ENCODE measurements around the gene GLI3.

Gene GLI3

DNA sequence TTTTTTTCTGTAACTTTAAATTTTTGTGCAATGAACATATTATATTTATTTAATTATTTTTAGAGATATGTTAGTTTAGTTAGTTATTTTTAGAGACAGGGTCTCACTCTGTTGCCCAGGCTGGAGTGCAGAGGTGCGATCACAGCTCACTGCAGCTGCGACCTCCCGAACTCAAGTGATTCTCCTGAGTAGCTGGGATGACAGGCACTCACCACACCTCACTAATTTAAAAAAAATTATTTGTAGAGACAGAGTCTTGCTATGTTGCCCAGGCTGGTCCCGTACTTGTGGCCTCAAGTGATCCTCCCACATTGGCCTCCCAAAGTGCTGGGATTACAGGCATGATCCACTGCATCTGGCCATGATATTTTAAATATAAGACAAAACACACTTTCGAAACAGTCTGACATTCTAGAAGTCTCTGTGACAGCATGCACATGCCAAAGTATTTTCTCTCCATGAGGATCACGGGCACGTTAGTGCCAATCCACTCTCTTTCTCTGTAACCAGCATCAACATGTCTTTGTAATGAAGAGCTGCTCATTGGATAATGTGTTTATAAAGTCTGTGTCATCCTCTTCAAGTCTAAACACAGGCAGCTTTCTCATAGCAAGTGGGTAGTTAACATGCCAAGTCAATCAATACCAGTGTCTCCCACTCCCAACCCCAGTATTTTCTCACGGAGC, 137.4 kb downstream of the GLI3 start:
- no peak for DNase-seq

DNA sequence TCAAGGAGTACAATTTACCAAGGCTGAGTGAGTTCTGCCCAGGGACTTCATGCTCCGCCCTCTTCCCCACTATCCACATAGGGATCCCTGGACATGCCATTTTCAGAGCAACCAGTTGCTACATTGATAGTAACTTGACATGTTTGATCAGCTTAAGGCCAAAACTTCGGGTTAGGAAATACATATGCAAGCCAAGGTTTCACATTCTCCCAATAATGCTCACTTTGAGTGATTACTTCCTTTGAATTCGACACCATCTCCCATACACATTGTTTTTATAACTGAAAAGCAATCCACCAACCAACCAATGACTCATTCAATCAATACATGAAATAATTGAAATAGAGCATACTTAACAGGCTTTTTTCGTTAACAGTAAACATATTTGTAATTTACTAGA, 137.9 kb downstream of the GLI3 start:
- no peak for DNase-seq

DNA sequence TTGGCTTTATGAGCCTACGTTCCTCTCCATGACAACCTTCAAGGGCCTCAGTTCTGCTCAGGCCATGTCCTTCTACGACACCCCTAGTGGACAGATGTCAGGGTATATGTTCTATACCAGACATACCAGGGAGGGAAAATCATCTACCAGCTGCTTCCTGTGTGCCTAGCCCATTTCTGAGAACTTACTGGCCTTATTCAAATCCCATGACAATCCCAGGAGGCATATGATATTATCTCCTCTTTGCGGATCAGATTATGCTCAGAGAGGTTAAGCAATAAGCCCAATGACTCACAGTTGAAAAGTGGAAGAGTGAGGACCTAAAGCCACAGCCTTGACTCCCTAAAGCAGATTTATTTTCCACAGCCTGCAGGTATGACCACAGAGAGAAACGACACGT, 139.3 kb downstream of the GLI3 start:
- no peak for DNase-seq

DNA sequence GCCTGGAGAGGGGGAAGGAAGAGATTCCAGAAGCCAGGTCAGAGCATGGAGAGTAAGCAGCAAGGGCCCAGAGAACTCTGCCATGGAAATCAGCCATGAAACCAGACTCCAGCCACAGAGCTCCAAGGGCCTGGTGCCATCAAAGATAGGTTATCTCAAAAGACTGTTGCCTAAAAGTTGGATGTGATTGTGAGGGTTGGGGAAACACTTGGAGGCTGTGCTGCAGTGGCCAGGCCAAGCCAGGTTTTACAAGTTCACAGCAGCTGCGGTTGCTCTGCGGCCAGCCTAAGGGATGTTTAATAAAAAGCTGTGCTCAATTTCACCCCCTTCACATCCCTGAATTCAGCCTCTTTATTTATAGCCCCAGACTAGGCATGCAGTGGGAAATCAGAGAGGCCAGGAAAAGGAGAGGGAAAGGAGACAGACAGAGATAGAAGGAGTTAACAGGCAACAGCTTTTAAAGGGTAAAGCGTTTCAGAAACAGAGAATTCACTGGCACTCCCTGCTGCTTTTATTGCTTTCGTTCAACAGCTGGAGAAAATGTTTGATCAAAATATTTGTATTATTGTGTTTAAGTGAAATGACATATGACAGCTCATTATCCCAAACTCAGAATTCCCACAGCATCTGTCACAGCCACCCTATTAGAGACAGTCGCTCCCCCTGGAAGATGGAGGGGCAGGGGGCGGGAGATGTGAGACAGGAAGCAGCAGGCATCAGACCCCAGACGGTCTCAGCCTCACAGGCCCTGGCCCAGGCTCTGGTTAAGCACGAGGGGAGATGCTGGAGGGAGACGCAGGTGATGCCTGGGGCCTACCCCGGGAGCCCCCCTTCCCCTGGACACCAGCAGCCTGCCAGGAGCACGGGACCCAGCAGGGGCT, 140.1 kb downstream of the GLI3 start:
- DNase-seq = no peak

DNA sequence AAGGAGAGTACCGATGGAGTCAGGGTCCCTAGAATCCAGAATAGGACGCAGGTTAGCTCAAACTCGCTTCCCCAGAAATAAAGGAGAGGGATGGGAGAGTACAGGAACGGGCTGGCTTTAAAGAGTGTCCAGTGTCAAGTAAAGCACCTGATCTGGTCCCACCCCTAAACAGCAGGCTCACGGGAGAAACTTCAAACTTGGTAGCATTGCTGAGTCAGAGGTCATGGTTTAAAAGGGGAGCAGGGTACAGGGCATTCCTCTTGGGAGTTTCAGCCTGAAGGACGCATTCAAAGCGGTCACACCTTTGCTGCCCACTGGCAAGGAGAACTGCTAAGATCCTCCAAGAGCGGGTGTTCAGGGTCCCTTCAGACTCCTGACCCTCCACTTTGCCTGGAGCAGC, 140.7 kb downstream of the GLI3 start:
- DNase-seq = no peak

DNA sequence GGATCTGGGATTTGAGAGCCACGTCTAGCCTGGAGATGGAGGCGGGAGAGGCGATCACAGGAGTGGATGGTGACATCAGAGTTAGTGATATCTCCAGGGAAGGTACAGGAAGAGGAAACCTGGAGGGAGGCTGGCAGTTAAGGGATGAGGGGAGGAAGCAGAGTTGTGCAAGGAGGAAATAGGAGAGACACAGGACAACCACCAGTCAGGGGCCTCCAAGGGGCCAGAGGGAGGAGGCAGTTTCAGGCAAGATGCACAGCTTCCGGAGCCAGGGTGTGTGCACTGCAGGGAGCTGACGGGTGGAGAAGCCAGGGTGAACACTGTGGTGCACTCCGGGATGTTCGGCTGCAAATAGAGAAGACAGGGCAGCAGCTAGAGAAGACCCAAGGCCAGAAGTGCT, 141.2 kb downstream of the GLI3 start:
- DNase-seq = no peak

DNA sequence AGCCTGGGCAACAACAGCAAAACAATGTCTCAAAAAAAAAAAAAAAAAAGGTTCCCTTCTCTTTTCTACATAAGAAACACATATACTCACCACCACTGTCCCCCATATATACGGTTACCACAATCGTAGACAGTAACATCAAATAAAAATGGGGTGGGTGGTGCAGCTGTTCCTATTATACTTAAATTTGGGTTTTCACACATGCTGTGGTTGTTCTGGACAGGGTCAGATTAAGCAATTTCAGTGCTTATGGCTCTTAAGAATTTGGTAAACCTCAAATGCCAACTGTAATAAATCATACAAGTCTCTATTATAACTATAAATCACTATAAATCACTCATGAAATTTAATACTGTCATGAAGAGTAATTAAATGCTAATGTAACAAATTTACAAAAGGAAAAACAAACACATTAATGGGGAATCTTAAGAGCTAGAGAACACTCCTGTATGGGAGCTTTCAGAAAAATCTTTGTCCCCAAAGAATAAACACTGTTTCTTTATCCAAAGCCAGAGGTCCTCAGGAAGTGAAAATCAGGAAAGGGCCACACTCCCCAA, 143.6 kb downstream of the GLI3 start:
- no peak for DNase-seq

DNA sequence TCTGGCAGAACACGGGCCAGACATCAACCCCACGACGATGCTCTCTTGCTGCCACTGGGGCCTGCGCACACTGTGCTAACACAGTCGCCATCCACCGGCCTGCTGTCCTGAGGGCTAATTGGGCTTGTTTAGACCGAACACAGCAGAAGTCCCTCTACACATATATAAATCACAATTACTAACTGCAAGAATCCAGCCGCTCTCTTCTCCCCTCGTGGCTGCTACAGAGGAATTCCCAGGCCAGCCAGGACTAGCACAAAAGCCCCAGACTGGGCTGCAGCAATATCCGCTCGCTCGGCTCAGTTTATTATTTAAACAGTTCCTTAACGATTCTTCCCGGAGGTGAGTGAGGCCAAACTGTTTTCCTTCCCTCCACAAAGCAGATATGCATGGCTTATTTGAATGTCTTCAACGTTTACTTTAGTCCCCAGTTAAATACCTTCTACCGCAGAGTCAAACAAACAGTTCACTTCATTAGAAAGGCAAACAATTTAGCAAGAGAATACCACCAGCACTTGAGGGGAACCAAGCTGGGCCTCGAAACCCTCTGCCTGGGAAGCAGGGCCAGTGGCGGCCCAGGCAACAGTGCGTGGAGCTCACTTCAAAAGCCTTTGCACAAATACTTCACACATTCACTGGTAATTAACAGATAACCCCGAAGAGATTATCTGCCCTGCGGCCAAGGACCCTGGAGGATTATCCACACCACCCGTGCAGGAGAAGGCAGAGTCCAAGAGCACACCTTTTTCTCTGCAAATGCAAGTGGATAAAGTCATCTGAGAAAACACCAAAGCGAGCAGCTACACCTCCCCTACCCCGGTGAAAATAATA, 145.3 kb downstream of the GLI3 start:
- DNase-seq = no peak

DNA sequence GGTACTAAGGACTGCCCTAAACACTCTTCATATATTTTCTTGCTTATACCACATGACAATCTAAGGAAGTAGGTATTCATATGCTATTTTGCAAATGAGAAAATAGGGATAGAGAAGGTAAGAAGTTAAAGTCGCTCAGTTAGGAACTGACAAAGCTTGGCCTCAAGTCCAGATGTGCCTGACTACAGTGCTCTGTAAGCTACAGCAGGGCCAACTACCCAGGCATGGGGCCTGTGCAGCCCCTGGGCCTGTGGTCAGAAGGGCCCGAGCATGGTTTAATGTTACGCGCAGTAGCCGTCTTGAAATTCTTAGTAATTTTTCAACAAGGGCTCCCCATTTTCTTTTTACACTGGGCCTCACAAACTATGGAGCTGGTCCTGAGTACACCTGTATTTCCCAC, 146.2 kb downstream of the GLI3 start:
- DNase-seq = no peak

DNA sequence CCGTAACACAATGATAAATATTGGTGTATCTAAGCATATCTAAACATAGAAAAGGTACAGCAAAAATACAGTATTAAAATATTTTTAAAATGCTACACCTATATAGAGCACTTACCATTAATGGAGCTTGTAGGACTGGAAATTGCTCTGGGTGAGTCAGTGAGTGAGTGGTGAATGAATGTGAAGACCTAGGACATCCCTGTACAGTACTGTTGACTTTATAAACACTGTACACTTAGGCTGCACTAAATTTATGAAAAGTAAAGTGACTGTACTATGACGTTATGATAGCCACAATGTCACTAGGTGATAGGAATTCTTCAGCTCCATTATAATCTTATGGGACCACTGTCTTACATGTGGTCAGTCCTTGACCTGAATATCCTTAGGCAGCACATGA, 147.0 kb downstream of the GLI3 start:
- no peak for DNase-seq

DNA sequence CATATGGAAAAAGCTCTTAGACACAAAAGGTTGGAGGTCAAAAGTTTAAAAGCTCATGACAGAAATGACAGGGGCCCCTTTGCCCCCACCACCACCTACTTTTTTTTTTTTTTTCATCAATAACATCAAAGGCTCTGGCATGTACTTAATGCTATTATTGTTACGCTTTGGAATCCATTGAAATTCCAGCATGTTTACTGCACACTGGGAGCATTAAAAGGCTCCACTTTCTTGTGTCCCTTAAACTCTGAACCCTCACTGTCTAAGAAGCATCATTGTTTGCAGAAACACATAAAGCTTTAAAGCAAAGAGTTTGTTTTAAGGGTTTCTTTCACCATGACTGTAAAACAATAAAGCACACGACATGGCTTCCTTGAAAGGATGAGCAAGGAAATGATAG, 149.4 kb downstream of the GLI3 start:
- no peak for DNase-seq

DNA sequence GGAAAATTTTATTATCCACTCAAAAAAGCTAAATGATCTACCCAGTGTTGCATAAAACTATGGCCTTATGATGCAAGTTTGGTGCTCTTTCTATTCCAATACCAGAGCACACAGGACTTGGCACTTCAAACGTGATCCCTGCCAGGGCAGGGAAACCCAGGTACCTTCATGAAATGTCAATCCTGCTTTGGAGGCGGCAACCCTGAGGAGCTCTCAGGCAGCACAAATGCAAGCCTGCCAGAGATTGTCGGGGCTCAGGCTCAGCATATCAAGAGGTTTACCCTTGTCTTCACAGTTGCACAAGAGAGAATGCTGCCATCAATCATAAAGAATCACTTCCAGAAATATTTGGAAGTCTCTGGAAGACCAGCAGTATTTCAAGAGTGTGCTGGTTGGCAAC, 151.5 kb downstream of the GLI3 start:
- DNase-seq = no peak

DNA sequence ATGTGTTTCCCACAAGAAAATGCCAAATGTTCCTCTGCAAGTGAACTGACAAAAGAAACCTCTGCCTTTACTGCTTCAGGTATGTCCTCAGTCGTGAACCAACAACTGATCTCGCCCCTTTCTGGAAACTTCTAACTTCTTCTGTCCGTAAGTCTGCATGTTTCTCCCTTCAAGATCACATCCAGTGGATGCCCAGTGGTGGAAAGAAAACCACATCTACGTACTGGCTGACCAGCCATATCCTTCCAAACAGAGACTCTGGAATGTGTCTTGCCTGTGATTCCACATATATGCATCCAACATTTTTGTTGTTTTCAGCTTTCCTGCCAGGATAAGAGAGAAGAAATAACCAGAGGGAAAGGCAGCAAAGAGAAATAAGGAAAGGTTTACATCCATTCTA, 152.7 kb downstream of the GLI3 start:
- no peak for DNase-seq

DNA sequence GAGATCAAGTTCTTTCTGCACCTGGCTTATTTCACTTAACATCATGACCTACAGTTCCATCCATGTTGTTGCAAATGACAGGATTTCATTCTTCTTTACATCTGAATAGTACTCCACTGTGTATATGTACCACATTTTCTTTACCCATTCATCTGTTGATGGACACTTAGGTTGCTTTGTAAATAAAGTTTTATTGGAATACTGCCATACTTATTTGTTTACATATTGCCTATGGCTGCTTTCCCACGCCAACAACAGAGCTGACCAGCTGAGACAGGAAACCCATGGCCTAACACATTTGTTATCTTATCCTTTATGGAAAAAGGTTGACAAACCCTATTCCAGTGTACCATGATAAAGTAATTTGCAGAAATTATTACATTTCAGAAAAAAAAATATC, 153.7 kb downstream of the GLI3 start:
- no peak for DNase-seq

DNA sequence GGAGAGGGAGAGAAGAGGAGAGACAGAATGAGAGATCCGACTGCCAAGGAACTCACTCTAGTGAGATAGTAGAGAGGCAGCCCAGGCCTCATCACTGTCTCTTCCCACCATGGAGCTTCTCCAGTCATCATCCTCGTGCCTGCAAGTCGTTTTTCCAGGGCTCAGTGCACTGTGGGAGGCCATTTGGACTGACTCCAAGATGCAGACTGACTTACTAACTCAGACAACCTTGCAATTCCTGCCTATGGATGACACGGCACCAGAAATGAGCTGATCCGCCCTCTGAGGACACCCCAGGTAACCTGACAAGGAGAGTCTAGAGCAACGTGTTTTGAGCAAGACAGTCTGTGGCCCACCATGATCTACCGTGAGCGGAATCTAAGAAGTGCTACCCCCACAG, 154.9 kb downstream of the GLI3 start:
- no peak for DNase-seq

DNA sequence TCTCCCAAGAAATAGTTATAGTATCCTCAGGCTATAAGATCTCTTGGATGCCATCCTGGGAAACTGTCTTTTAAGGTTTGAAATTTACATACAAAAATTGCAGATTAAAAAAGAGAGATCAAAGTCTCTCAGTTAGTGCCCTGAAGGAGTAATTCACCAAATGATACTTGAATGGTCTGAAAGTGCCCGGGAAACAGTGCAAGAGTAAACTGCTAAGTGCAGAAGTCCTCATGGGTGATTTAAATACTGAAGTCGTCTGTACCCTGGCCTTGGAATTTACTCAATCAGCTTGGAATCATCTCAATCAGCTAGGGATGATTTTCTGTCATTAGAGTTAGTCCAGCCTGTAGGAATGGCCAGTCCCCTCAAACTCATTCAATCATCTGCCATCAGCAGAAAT, 155.3 kb downstream of the GLI3 start:
- no peak for DNase-seq

DNA sequence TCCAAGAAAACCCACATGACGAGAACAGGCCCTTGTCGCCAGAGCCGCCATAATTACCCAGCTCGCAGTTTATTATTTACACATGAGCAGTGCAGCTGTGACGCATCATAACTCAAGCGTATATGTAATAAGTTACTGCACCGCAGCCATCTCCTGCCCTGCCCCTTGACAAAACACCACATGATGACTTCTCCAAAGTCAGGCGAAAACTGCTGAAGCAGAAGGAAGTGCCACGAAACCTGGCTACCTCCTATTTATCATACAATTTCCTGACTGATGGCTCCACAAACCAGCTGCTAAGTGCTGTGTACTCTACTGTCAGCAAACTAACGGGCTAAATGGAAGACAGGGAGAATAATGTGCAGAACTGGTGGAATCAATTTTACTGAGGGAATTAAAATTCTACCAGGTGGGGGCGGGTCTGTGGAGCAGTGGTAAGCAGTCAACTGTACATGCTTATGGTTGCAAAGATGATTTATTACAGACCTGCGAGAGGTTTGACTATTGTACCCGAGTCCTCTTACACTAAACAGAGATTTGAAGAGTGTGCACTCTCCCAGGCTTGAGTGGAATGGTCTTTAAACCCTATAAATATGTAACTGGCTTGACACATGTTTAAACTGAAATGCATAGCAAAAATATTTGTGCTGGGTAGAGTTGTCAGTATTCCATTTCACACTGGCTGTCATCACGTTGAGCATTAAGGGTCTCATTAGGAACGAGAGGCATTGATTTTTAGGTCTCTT, 156.0 kb downstream of the GLI3 start:
- no peak for DNase-seq

DNA sequence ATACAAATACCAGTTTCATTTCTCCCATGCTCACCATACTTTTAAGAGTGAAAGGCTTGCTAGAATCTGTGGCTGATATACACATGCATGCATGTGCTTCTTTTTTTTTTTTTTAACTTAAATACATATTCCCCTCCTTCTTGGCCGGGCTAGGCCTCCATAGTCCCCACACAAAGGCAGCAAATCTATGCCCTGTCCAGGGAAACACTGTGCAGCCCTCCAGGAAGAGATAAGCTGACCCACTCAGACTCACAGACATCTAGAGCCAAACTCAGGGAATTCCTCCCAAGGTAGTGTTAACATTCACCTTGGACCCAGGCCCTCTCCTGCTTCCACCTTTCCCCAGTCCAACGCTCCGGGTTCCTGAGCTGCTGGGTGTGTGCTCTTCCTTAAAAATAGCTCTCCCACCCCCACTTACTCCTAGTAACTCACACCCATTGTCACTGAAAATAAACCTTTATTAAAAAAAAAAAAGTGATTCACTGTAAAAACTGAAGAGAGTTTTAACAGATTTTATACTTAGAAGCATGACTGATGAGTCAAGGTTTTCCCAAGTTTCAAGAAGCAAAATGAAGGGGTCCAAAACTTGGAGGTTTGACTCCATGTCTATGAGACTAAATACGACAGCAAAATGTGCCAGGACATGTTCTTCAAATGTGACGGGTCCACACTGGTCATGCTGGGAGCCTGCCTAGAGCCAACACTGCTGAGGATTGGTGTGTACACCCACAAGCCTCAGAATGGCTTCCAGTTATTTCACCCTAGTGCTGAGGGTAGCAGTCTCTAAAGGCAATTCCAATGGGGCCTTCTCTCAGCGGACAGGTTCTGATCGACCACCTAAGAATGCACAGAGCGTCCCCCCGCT, 159.5 kb downstream of the GLI3 start:
- DNase-seq = no peak

DNA sequence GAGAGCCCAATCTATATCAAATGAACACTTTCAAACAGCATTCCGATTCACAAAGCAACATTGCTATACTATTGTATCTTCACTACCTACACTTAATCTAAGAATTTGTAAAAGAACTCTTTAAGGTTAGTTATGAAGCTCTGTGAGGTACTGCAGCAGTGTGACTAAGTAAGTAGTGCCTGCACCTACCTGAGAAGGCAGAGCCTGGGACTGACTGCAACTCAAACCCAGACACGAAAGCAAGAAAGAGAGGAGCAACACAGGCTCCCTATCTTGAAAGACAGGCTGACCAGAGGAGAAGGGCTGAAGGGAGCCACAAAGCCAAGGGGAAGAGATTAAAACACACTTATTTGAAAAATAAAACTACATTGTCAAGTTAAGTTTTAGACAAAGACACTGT, 160.1 kb downstream of the GLI3 start:
- DNase-seq = no peak

DNA sequence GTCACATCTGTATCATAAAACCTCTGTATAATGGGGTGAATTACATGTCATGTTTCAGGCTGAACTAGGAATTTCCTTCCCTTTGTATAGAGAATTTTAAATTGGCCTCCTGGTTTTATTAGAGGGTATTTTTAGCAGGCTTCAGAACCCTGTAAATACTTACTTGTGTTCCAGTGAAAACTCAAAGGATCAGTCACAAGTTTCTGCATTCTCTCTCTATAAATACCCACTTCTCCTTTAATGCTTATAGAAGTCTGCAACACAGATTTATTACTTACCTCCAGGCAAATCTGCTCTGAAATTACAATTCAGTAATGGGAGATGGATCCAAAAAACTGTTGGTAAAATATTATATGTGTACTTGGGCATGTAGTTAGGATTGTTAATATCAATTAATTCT, 161.6 kb downstream of the GLI3 start:
- DNase-seq = no peak

DNA sequence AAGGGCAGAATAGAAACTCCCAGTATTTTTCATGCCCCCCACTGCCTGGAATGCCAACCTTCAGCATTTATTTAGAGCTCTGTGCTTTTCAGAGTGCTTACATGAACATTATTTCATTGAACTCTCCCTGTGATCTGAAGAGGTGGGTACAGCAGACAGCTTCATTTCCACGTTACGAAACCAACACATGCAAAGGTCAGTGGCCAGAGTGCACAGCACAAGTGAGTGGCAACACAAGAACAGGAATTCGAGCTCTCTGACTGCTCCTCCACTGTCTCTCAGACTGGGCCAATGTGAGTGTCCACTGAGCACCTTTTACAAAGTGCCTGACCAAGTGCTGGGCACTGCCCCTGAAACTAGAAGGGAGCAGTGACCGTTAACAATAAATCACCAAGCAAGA, 162.9 kb downstream of the GLI3 start:
- DNase-seq = no peak

Measured in NCI-H446 treated with DMSO at 0.1 percent for 48 hours (cell line).